Measurements from ENCODE around the gene KIRREL2.
"Not testable (repeated sequence)": the region's sequence is repeated elsewhere in the genome, so short reads cannot be mapped to it uniquely, and the experiment has no call there.

Gene KIRREL2

GRCh38 chr19:35863018-35863417 is 6.3 kb downstream of the KIRREL2 start:
- H3K36me3 Mint-ChIP-seq (ENCODE audit: insufficient read depth): peaks cover 2% of the 10 kb centered on the region
- H3K9me3 Mint-ChIP-seq: no peaks in the 10 kb centered on the region
- H3K4me1 Mint-ChIP-seq: no peaks in the 10 kb centered on the region
- no peak overlapping the region for H3K4me3 Mint-ChIP-seq
- H3K27me3 Mint-ChIP-seq: peaks cover 64% of the 10 kb centered on the region
- ATAC-seq (replicated peaks; ENCODE audit: extremely low read depth, poor library complexity, severe bottlenecking) (no peak), DNase-seq (ENCODE audit: low spot score in 2 of 2) (no peak)
- H3K27ac Mint-ChIP-seq (ENCODE audit: low read depth): no peak overlapping the region

- H3K4me3 Mint-ChIP-seq: peak within 1 kb of the TSS; percentile 70
- no peak within 1 kb of the TSS for H3K27ac Mint-ChIP-seq (ENCODE audit: low read depth)
- H3K27me3 Mint-ChIP-seq: peaks cover 61% of the 10 kb centered on the region
- no peaks in the 10 kb centered on the region for H3K9me3 Mint-ChIP-seq
- peak; percentile 71 for ATAC-seq (replicated peaks; ENCODE audit: extremely low read depth, poor library complexity, severe bottlenecking)
- H3K36me3 Mint-ChIP-seq (ENCODE audit: insufficient read depth): no peaks in the 10 kb centered on the region
- DNase-seq (ENCODE audit: low spot score in 2 of 2): peak in 1 of 2 donors; percentile 32
- H3K4me1 Mint-ChIP-seq: peaks cover 16% of the 10 kb centered on the region
Observed at GRCh38 chr19:35868172-35868822, 11.6 kb downstream of the KIRREL2 start, which contains the start of gene APLP1. Gene APLP1, plus strand, starts transcription at chr19:35868574. Its CDS starts 63 bp downstream, at chr19:35868637.

- H3K27ac Mint-ChIP-seq (ENCODE audit: low read depth): no peak overlapping the region
- H3K36me3 Mint-ChIP-seq (ENCODE audit: insufficient read depth): no peaks in the 10 kb centered on the region
- peaks cover 16% of the 10 kb centered on the region for H3K4me1 Mint-ChIP-seq
- H3K9me3 Mint-ChIP-seq: no peaks in the 10 kb centered on the region
- ATAC-seq (replicated peaks; ENCODE audit: extremely low read depth, poor library complexity, severe bottlenecking) (no peak), DNase-seq (ENCODE audit: low spot score in 2 of 2) (no peak)
- H3K27me3 Mint-ChIP-seq: peaks cover 65% of the 10 kb centered on the region
- H3K4me3 Mint-ChIP-seq: peak overlapping the region; percentile 70
Observed at GRCh38 chr19:35868823-35869326, 12.2 kb downstream of the KIRREL2 start.

- H3K27ac Mint-ChIP-seq (ENCODE audit: low read depth): peak overlapping the region; percentile 80
- H3K27me3 Mint-ChIP-seq: peaks cover 71% of the 10 kb centered on the region
- H3K9me3 Mint-ChIP-seq: no peaks in the 10 kb centered on the region
- H3K36me3 Mint-ChIP-seq (ENCODE audit: insufficient read depth): no peaks in the 10 kb centered on the region
- peak; percentile 74 for ATAC-seq (replicated peaks; ENCODE audit: extremely low read depth, poor library complexity, severe bottlenecking)
- peak; percentile 57 to 70 for DNase-seq (ENCODE audit: low spot score in 2 of 2)
- H3K4me1 Mint-ChIP-seq: peaks cover 16% of the 10 kb centered on the region
- H3K4me3 Mint-ChIP-seq: peak overlapping the region; percentile 70
Observed at GRCh38 chr19:35869327-35870123, 12.8 kb downstream of the KIRREL2 start.

- H3K36me3 Mint-ChIP-seq (ENCODE audit: insufficient read depth); H3K9me3 Mint-ChIP-seq; DNase-seq (ENCODE audit: low spot score in 2 of 2); ATAC-seq (replicated peaks; ENCODE audit: extremely low read depth, poor library complexity, severe bottlenecking): not testable (repeated sequence)
- peak overlapping the region; percentile 70 for H3K4me3 Mint-ChIP-seq
- peaks cover 16% of the 10 kb centered on the region for H3K4me1 Mint-ChIP-seq
- H3K27me3 Mint-ChIP-seq: peaks cover 66% of the 10 kb centered on the region
- peak overlapping the region; percentile 80 for H3K27ac Mint-ChIP-seq (ENCODE audit: low read depth)
Observed at GRCh38 chr19:35870124-35870736, 13.5 kb downstream of the KIRREL2 start.

DNA sequence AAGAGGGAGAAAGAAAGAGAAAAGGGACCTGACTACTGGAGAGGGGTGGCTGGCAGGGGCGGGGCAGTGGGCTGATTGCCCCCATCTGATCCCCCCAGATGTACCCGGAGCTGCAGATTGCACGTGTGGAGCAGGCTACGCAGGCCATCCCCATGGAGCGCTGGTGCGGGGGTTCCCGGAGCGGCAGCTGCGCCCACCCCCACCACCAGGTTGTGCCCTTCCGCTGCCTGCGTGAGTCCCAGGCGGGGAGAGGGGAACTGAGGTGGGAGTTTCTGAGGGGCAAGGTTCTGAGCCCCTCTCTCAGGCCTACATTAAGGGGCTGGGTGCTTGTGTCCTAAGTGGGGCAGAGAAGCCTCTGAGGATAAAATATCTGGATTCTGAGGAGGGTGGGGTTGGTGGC is 14.1 kb downstream of the KIRREL2 start:
- Mint-ChIP-seq H3K36me3 (ENCODE audit: insufficient read depth) (no peaks in the 10 kb centered on the region), H3K27me3 (peaks cover 63% of the 10 kb centered on the region), H3K9me3 (no peaks in the 10 kb centered on the region), H3K27ac (ENCODE audit: low read depth) (no peak overlapping the region), H3K4me3 (no peak overlapping the region), H3K4me1 (peaks cover 16% of the 10 kb centered on the region)
- DNase-seq (ENCODE audit: low spot score in 2 of 2): no peak
- ATAC-seq (replicated peaks; ENCODE audit: extremely low read depth, poor library complexity, severe bottlenecking): no peak

DNA sequence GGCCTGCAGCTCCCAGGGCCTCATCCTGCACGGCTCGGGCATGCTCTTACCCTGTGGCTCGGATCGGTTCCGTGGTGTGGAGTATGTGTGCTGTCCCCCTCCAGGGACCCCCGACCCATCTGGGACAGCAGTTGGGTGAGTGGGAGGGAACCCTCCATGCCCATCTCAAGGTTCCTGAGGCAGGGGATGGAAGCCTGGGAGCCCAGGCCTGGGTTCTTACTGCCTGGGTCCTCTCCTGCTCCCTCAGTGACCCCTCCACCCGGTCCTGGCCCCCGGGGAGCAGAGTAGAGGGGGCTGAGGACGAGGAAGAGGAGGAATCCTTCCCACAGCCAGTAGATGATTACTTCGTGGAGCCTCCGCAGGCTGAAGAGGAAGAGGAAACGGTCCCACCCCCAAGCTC is 14.9 kb downstream of the KIRREL2 start:
- Mint-ChIP-seq H3K4me1 (peaks cover 16% of the 10 kb centered on the region), H3K4me3 (no peak overlapping the region), H3K27me3 (peaks cover 63% of the 10 kb centered on the region), H3K36me3 (ENCODE audit: insufficient read depth) (no peaks in the 10 kb centered on the region), H3K27ac (ENCODE audit: low read depth) (no peak overlapping the region), H3K9me3 (no peaks in the 10 kb centered on the region)
- DNase-seq (ENCODE audit: low spot score in 2 of 2) (no peak), ATAC-seq (replicated peaks; ENCODE audit: extremely low read depth, poor library complexity, severe bottlenecking) (no peak)

- Mint-ChIP-seq H3K4me1 (peaks cover 16% of the 10 kb centered on the region), H3K27ac (ENCODE audit: low read depth) (no peak overlapping the region), H3K27me3 (peaks cover 60% of the 10 kb centered on the region), H3K9me3 (no peaks in the 10 kb centered on the region), H3K4me3 (no peak overlapping the region), H3K36me3 (ENCODE audit: insufficient read depth) (no peaks in the 10 kb centered on the region)
- no peak for DNase-seq (ENCODE audit: low spot score in 2 of 2)
- ATAC-seq (replicated peaks; ENCODE audit: extremely low read depth, poor library complexity, severe bottlenecking): no peak
Observed at GRCh38 chr19:35872180-35872579, 15.5 kb downstream of the KIRREL2 start.

DNA sequence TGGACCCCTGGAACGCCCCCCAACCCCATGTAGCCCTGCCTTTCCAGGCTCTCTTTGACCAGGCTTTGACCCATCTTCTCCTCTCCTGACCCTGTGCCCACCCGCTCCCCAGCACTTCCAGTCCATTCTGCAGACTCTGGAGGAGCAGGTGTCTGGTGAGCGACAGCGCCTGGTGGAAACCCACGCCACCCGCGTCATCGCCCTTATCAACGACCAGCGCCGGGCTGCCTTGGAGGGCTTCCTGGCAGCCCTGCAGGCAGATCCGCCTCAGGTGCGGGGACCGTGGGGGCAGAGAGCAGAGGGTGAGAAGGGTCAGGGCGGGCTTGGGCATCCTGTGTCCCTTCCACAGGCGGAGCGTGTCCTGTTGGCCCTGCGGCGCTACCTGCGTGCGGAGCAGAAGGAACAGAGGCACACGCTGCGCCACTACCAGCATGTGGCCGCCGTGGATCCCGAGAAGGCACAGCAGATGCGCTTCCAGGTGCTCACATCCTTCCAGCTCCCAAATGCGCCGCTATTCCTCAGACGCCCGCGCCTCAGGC is 17.8 kb downstream of the KIRREL2 start:
- Mint-ChIP-seq H3K36me3 (ENCODE audit: insufficient read depth) (no peaks in the 10 kb centered on the region), H3K4me1 (peaks cover 10% of the 10 kb centered on the region), H3K27ac (ENCODE audit: low read depth) (no peak overlapping the region), H3K9me3 (no peaks in the 10 kb centered on the region), H3K27me3 (peaks cover 73% of the 10 kb centered on the region), H3K4me3 (no peak overlapping the region)
- DNase-seq (ENCODE audit: low spot score in 2 of 2): no peak
- no peak for ATAC-seq (replicated peaks; ENCODE audit: extremely low read depth, poor library complexity, severe bottlenecking)

- H3K9me3 Mint-ChIP-seq: no peaks in the 10 kb centered on the region
- peaks cover 3% of the 10 kb centered on the region for H3K36me3 Mint-ChIP-seq (ENCODE audit: insufficient read depth)
- no peak for DNase-seq (ENCODE audit: low spot score in 2 of 2)
- peaks cover 46% of the 10 kb centered on the region for H3K27me3 Mint-ChIP-seq
- H3K27ac Mint-ChIP-seq (ENCODE audit: low read depth): no peak overlapping the region
- H3K4me3 Mint-ChIP-seq: no peak overlapping the region
- ATAC-seq (replicated peaks; ENCODE audit: extremely low read depth, poor library complexity, severe bottlenecking): no peak
- H3K4me1 Mint-ChIP-seq: peaks cover 13% of the 10 kb centered on the region
Observed at GRCh38 chr19:35879068-35879467, 22.4 kb downstream of the KIRREL2 start.

GRCh38 chr19:35879770-35880317 is 23.1 kb downstream of the KIRREL2 start:
- Mint-ChIP-seq H3K9me3 (no peaks in the 10 kb centered on the region), H3K36me3 (ENCODE audit: insufficient read depth) (peaks cover 3% of the 10 kb centered on the region), H3K27me3 (peaks cover 43% of the 10 kb centered on the region), H3K4me1 (peaks cover 13% of the 10 kb centered on the region), H3K27ac (ENCODE audit: low read depth) (no peak overlapping the region), H3K4me3 (no peak overlapping the region)
- ATAC-seq (replicated peaks; ENCODE audit: extremely low read depth, poor library complexity, severe bottlenecking) (no peak), DNase-seq (ENCODE audit: low spot score in 2 of 2) (peak; percentile 36 to 58)

DNA sequence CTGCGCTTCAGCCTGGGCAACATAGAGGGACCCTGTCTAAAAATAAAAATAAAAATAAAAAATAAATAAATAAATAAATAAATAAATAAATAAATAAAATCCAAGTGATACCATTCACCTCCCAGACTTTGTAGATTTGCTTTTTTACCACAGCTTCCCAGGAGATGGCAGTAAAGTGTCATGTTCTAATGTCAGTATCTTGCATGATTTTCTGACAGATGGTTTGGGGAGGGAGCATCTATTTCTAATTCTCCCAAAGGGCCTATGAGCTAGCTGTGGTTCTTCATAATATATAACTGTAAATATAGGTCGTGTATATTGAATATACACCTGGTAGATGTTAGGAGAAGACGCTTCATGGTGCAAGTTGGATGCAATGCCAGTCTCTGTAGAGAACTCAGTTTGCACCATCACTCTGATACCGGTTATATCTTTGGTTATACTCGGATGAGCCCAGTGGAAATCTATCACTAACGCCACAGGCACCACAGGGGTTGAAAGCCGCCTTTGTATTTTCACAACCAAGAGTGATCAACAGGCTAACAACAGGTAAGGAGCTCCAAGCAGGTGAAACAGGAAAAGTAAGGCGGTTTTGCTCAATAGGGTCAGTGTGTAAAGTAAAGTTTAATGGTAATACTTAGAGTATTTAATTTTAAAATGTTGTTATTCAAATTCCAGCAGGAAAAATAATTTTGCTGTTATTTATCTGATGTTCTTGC is 25.6 kb downstream of the KIRREL2 start:
- Mint-ChIP-seq H3K4me3 (no peak overlapping the region), H3K36me3 (ENCODE audit: insufficient read depth) (peaks cover 11% of the 10 kb centered on the region), H3K27me3 (peaks cover 30% of the 10 kb centered on the region), H3K4me1 (peaks cover 13% of the 10 kb centered on the region), H3K9me3 (no peaks in the 10 kb centered on the region), H3K27ac (ENCODE audit: low read depth) (no peak overlapping the region)
- peak in 1 of 2 donors; percentile 53 for DNase-seq (ENCODE audit: low spot score in 2 of 2)
- peak; percentile 54 for ATAC-seq (replicated peaks; ENCODE audit: extremely low read depth, poor library complexity, severe bottlenecking)
